ENCODE data around the gene ODAD4. TPM values are rescaled to one million over a fixed set of nuclear protein-coding genes. Genes with fewer than 3 reads are reported as not detected.

Gene ODAD4
- total RNA-seq, 1 donor from 2014 or later = 4.5 TPM

DNA sequence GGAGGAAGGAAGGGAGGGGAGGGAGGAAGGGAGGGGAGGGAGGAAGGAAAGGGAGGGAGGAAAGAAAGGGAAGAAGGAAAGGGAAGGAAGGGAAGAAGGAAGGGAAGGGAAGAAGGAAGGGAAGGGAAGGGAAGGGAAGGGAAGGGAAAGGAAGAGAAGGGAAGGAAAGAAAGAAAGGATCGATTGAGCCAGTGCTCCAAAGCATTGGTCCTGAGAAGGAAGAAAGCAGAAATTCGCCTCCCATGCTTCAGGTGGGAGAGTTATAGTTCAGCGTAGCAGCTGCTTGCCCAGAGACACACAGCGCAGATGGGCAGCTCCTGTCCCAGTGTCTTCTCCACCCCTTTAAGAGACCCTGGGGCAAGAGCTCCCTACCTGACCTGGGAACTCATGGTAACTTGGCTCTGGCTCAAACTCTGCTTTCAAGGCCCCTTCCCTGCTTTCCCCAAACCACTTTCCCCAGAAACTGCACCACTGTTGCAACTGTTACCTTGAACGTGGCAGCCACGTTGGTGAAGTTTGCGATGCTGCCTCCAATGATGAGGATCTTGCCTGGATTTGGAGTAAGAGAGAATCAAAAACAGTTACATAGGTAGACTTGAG is 26.1 kb upstream of the ODAD4 start:
- H3K4me1 Mint-ChIP-seq (ENCODE audit: unreplicated experiment) = peaks cover 4% of the 10 kb centered on the region
- no peaks in the 10 kb centered on the region for H3K9me3 Mint-ChIP-seq
- TF ChIP-seq, protein P1, sequence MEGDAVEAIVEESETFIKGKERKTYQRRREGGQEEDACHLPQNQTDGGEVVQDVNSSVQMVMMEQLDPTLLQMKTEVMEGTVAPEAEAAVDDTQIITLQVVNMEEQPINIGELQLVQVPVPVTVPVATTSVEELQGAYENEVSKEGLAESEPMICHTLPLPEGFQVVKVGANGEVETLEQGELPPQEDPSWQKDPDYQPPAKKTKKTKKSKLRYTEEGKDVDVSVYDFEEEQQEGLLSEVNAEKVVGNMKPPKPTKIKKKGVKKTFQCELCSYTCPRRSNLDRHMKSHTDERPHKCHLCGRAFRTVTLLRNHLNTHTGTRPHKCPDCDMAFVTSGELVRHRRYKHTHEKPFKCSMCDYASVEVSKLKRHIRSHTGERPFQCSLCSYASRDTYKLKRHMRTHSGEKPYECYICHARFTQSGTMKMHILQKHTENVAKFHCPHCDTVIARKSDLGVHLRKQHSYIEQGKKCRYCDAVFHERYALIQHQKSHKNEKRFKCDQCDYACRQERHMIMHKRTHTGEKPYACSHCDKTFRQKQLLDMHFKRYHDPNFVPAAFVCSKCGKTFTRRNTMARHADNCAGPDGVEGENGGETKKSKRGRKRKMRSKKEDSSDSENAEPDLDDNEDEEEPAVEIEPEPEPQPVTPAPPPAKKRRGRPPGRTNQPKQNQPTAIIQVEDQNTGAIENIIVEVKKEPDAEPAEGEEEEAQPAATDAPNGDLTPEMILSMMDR (conservative IDR thresholded peaks at IDR 0.05) = no peak
- no peak overlapping the region for H3K27ac Mint-ChIP-seq
- no peak overlapping the region for H3K4me3 Mint-ChIP-seq
- DNase-seq (ENCODE audit: extremely low spot score, unreplicated experiment) = no peak
- peaks cover 32% of the 10 kb centered on the region for H3K36me3 Mint-ChIP-seq
- H3K27me3 Mint-ChIP-seq = no peaks in the 10 kb centered on the region

DNA sequence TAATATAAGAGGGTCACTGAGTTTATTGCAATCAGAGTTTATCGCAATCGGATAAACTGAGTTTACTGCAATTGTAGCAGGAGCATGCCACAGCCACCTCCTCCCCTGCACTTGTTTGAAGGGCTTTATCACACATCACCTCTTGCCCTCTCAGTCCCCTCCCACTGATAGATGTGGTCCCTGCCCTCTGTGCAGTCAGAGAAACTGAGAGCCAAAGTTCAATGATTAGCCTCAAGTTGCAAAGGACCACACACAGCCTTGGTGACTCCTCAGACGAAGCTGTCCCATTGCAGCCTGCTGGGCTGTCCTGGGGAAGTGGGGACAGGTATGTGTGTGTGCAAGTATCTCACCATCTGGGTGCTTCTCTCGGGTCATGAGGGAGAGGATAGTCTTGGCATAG is 25.2 kb upstream of the ODAD4 start:
- Mint-ChIP-seq H3K4me1 (ENCODE audit: unreplicated experiment) (peaks cover 4% of the 10 kb centered on the region), H3K36me3 (peaks cover 31% of the 10 kb centered on the region), H3K27ac (no peak overlapping the region), H3K9me3 (no peaks in the 10 kb centered on the region), H3K4me3 (no peak overlapping the region), H3K27me3 (no peaks in the 10 kb centered on the region)
- no peak for DNase-seq (ENCODE audit: extremely low spot score, unreplicated experiment)
- TF ChIP-seq, protein P1 (conservative IDR thresholded peaks at IDR 0.05) = no peak

DNA sequence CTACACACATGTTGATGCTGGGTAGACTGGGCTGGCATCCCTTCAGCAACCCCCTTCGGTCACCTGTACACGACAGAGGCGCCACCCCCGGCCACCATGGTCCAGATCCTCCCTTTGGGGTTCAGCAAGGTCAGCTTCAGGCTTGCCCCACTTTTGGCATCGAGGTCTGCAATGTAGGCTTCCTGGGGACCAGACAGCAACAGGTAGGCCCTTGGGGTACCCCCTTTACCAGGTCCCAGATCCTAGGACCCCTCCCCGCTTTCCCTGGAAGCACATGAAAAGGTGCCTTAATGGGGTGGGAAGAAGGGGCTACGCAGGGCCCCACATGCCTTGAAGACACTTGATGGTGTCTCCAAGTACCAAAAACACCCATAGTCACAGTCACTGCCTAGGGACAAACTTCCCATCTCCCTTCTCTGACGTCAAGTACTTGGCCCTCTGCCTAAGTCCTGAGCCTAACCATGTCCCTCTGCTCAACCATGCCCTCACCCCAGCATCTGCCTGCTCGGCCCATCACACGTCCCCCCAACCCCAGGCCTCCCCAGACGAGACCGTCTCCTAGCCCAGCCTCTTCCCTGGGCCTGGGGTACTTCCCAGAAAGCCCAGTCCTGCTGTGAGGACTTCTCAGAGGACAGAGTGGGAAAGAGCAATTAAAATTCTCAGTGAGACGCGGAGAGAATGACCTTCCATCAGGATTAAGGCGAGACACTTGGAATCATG is 23.8 kb upstream of the ODAD4 start:
- DNase-seq (ENCODE audit: extremely low spot score, unreplicated experiment) = no peak
- Mint-ChIP-seq H3K36me3 (peaks cover 24% of the 10 kb centered on the region), H3K27me3 (no peaks in the 10 kb centered on the region), H3K9me3 (no peaks in the 10 kb centered on the region), H3K4me1 (ENCODE audit: unreplicated experiment) (peaks cover 4% of the 10 kb centered on the region), H3K4me3 (no peak overlapping the region), H3K27ac (peak overlapping the region; percentile 36)
- TF ChIP-seq, protein P1 (conservative IDR thresholded peaks at IDR 0.05) = no peak

DNA sequence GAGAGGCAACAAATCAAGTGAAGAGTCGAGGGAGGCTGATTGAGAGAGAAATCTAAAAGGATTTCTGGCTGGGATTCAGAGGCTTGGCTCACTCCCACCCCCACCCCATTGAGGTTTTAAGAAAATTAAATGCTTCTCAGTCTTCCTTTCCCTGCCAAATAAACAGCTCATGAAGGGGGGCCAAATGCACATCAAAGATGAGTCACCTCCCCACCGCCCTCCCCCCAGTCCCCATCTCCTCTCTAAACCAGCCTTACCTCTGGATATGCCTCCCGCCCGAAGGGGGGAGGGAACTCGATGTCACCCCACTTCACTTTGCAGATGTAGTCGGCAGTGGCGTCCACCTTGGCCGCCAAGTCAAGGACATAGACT is 23.2 kb upstream of the ODAD4 start:
- no peak for DNase-seq (ENCODE audit: extremely low spot score, unreplicated experiment)
- H3K9me3 Mint-ChIP-seq = no peaks in the 10 kb centered on the region
- peaks cover 21% of the 10 kb centered on the region for H3K36me3 Mint-ChIP-seq
- H3K27me3 Mint-ChIP-seq = no peaks in the 10 kb centered on the region
- no peak overlapping the region for H3K4me3 Mint-ChIP-seq
- H3K27ac Mint-ChIP-seq = peak overlapping the region; percentile 80
- H3K4me1 Mint-ChIP-seq (ENCODE audit: unreplicated experiment) = peaks cover 4% of the 10 kb centered on the region
- TF ChIP-seq, protein P1 (conservative IDR thresholded peaks at IDR 0.05) = no peak

DNA sequence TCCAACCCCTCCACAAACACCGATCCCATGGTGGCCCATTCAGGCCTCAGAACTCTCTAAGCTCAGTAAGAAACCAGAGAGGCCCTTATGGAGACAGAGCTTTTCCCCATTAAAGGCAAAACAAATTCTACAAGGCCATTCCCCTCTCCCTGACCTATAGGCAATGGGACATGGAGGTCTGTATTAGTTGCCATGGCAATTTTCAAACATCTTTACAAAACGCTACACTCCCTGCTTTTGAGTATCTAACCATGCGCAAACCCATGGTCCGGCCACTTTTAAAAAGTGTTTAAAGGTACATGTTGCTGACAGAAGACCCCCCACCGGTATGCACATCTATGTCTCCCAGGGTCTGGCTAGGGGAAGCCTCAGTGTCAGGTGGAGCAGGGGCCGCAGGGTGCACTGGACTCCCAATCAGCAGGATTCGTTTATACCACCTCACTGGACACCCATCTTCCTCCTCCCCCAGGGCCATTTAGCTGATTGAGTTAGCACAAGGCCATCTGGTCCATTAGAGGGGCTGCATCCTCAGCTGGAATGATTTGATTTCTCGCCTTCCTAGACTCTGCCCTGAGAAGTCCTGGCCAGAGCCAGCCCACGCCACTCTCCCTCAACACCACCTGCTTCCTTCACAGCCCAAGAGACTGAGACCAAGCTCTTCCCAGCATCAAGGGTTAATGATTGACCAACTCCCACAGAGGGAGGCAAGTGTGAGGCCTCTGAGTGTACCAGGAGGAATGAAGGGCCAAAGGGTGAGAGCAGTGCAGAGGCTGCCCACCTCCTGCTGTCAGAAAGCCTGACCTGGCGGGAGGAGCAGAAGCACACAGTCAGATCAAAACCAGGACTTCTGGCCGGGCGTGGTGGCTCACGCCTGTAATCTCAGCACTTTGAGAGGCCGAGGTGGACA is 22.5 kb upstream of the ODAD4 start:
- H3K9me3 Mint-ChIP-seq = no peaks in the 10 kb centered on the region
- no peaks in the 10 kb centered on the region for H3K27me3 Mint-ChIP-seq
- H3K4me1 Mint-ChIP-seq (ENCODE audit: unreplicated experiment) = peaks cover 4% of the 10 kb centered on the region
- TF ChIP-seq, protein P1 (conservative IDR thresholded peaks at IDR 0.05) = no peak
- H3K27ac Mint-ChIP-seq = peak overlapping the region; percentile 80
- H3K4me3 Mint-ChIP-seq = peak overlapping the region; percentile 59
- H3K36me3 Mint-ChIP-seq = peaks cover 27% of the 10 kb centered on the region
- DNase-seq (ENCODE audit: extremely low spot score, unreplicated experiment) = no peak

Data from type B pancreatic cell (in vitro differentiated cells).